Naive thymus-derived CD8-positive, alpha-beta T cell (primary cell): ENCODE data around the gene AATF. TPM values are rescaled to one million over a fixed set of nuclear protein-coding genes. Genes with fewer than 3 reads are reported as not detected.

Source experiments
- ATAC-seq, 2 donors: fragments of 150-1000 bp; cut with Tn5 transposase in 1 of 2; sonication (Bioruptor Pico), chemical (Tn5 transposase) in 1 of 2; 1 replicate in 1 of 2; 2 replicates in 1 of 2; pipeline ENCODE4 v1.10.0; 2021; ENCODE audit warnings: mild to moderate bottlenecking in 2 of 2, moderate library complexity in 2 of 2
- POLR2A ChIA-PET: fragments of 350-600 bp; sonication (Branson Sonifier 250); formaldehyde crosslinking; loops from one replicate; lab custom pipeline; 2021; ENCODE audit warnings: antibody characterized with exemption; lab: Charles Lee
- DNase-seq, 10 donors: peaks; one replicate each; pipeline versions ENCODE4 v3.0.0 to v3.0.0-alpha.2; 2020 to 2022
- H3K27ac Mint-ChIP-seq, 10 donors: one replicate each; pipeline ENCODE4 v1.8.0; 2020 to 2022; ENCODE audit warnings: mild to moderate bottlenecking in 10 of 10, mixed read lengths in 10 of 10, moderate library complexity in 4 of 10, inconsistent platforms in 1 of 10
- H3K27me3 Mint-ChIP-seq, 5 donors: one replicate each; pipeline ENCODE4 v1.8.0; 2021 to 2022; ENCODE audit warnings: mixed read lengths in 5 of 5
- H3K36me3 Mint-ChIP-seq, 3 donors: one replicate each; pipeline ENCODE4 v1.8.0; 2020 to 2022; ENCODE audit warnings: mixed read lengths in 3 of 3, mild to moderate bottlenecking in 2 of 3, inconsistent platforms in 1 of 3
- H3K4me1 Mint-ChIP-seq, 4 donors: one replicate each; pipeline ENCODE4 v1.8.0; 2021 to 2022; ENCODE audit warnings: mixed read lengths in 4 of 4
- H3K4me3 Mint-ChIP-seq, 10 donors: one replicate each; pipeline ENCODE4 v1.8.0; 2020 to 2022; ENCODE audit warnings: mild to moderate bottlenecking in 10 of 10, mixed read lengths in 10 of 10, moderate library complexity in 6 of 10, inconsistent platforms in 1 of 10
- H3K9me3 Mint-ChIP-seq, 9 donors: one replicate each; pipeline ENCODE4 v1.8.0; 2020 to 2022; ENCODE audit warnings: mixed read lengths in 9 of 9, mild to moderate bottlenecking in 3 of 9, inconsistent platforms in 1 of 9, moderate library complexity in 1 of 9
- polyA plus RNA-seq, 3 donors: library from polyadenylated mRNA; unstranded; fragments of 300-500 nt; fragmentation: Illumina TruSeq; gene quantifications; one replicate each; pipeline ENCODE4 v1.2.3, GENCODE V29; 2021
- total RNA-seq, 8 experiments: library from RNA in 2 of 8; stranded (reverse) in 2 of 8; gene quantifications; one replicate each; pipeline ENCODE4 v1.2.3 and lab custom pipeline; 2021 to 2026

AATF gene
- total and polyA plus RNA-seq, 5 experiments from 2014 or later = 59.7 to 89.7 (median 65.0) TPM

DNA sequence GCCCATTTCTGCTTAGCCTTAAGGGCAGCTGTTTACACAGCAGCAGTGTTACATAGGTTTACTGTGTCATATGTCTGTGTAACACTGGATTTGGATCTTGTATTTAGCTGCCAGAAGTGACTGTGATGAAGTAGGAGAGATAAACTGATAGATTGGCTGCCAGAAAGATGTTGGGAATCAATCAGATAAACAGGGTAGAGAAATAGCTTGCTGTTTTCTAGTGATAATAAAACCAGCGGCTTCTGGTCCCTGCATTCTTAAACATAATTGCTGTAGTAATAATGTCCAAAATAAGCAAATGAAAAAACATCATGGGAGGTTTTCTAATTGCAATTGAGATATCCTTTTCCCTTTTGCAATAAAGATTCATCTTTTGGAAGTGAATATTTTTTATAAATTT, 68.7 kb downstream of the AATF start:
- Mint-ChIP-seq H3K36me3 (peaks cover 0 to 69% (median 10%) of the 10 kb centered on the region in 3 donors), H3K4me1 (peaks cover 2 to 24% (median 15%) of the 10 kb centered on the region in 4 donors), H3K27ac (peak overlapping the region in 2 of 10 donors; percentile 47 to 49), H3K9me3 (no peaks in the 10 kb centered on the region), H3K4me3 (no peak overlapping the region), H3K27me3 (no peaks in the 10 kb centered on the region)
- ATAC-seq = no peak
- no peak for DNase-seq
- POLR2A ChIA-PET = no interaction called here

DNA sequence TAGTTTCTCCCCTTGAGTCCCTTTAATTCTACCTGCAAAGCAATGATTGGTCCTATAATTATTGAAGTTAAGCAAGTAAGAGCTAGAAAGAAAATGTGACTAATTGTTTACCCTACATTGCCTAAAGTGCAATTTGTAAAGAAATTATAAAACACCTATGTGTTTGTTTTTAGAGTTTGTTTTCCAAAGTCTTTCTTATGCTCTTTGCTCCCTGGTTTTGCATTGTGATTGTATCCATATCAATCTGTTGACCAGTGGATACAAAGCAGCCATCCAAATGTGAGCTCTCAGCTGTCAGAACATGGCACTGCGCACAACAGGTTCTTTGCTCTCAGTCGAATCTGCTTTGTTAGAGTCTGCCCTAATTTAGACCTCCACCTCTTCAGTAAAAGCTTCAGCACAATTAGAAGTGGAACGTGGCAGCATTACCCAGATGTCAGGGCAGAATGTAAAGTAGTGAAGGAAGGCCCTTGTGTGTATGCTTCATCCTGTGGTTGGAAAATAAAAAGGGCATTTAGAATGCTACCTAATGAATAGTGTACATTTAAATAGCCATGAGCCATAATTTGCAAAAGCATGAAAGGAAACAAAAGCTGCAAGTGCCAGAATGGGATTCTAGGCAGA, 70.5 kb downstream of the AATF start:
- DNase-seq = no peak
- POLR2A ChIA-PET = no interaction called here
- Mint-ChIP-seq H3K9me3 (no peaks in the 10 kb centered on the region), H3K27me3 (no peaks in the 10 kb centered on the region), H3K36me3 (peaks cover 0 to 75% (median 13%) of the 10 kb centered on the region in 3 donors), H3K4me3 (no peak overlapping the region), H3K4me1 (peaks cover 0 to 11% (median 8%) of the 10 kb centered on the region in 4 donors), H3K27ac (no peak overlapping the region)
- no peak for ATAC-seq

DNA sequence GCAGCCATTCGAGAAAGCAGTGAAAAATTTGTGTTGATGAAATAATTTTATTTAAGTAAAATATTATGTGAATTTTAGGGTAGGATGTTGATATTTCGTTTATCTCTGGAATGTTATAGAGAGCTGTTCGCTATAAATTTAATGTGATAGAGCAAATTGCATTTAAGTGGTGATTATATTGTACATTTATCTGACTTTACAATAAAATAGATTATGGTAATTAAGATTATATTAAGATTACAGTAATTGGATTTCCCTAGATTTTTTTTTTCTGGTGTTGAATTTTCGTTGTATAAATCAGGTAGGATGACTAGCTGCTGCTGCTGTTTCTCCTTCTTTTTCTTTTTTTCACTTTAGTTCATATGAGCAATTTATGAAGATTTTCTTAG, 71.0 kb downstream of the AATF start:
- Mint-ChIP-seq H3K4me3 (no peak overlapping the region), H3K36me3 (peaks cover 0 to 75% (median 13%) of the 10 kb centered on the region in 3 donors), H3K27me3 (no peaks in the 10 kb centered on the region), H3K4me1 (peaks cover 0 to 11% (median 8%) of the 10 kb centered on the region in 4 donors), H3K9me3 (no peaks in the 10 kb centered on the region), H3K27ac (no peak overlapping the region)
- no peak for DNase-seq
- no peak for ATAC-seq
- POLR2A ChIA-PET = no interaction called here

DNA sequence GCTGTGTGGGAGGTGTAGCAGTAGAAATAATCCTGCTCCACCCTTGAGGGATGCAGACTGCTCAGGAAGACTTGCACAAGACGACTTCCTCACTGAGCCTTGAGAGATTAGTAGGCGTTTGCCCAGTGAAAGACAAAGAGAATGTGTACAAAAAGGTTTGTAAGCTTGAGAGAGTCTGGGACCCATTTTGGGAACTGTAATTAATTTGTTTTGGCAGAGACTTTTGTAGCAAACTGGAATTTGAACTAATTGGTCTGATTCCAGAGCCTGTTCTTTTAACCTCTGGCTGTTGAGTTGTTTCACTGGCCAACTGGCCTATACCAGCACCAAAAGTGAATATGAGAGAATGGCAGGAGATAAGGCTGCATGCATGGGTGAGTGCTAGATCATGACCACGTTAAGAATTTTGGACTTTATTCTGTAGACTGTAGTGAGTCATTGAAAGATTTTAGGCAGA, 75.5 kb downstream of the AATF start:
- H3K4me1 Mint-ChIP-seq = peaks cover 9 to 19% (median 13%) of the 10 kb centered on the region in 4 donors
- no peak for ATAC-seq

DNA sequence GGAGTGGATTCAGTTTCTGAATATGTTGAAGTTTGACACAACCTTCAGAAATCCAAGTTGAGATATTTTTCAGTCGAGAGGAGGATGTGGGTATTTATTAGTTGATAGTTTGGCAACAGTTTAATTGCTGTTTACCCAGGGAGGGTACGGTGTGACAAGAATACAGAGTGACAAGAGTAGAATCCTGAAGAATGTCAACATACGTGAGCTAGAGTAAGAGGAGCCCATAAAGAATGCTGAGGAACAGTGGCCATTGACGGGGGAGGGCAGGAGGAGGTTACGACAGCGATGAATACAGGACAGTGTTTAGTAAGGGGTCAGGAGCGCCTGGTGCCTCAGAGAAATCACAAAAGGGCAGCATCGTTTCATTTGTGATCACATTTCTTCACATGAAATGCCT, 76.5 kb downstream of the AATF start:
- ATAC-seq = no peak
- H3K27me3 Mint-ChIP-seq = no peaks in the 10 kb centered on the region
- H3K27ac Mint-ChIP-seq = peak overlapping the region in 5 of 10 donors; percentile 4 to 46 (median 38)
- H3K9me3 Mint-ChIP-seq = no peaks in the 10 kb centered on the region
- H3K36me3 Mint-ChIP-seq = peaks cover 0 to 57% (median 6%) of the 10 kb centered on the region in 3 donors
- POLR2A ChIA-PET = no interaction called here
- H3K4me1 Mint-ChIP-seq = peaks cover 9 to 19% (median 13%) of the 10 kb centered on the region in 4 donors
- no peak for DNase-seq
- no peak overlapping the region for H3K4me3 Mint-ChIP-seq

More for the DNA sequence above, 75.5 kb downstream of the AATF start:
- H3K36me3 Mint-ChIP-seq = peaks cover 0 to 59% (median 6%) of the 10 kb centered on the region in 3 donors
- H3K27me3 Mint-ChIP-seq = no peaks in the 10 kb centered on the region
- H3K27ac Mint-ChIP-seq = peak overlapping the region in 2 of 10 donors; percentile 10 to 41
- POLR2A ChIA-PET = no interaction called here
- H3K4me3 Mint-ChIP-seq = no peak overlapping the region
- DNase-seq = no peak
- H3K9me3 Mint-ChIP-seq = no peaks in the 10 kb centered on the region

DNA sequence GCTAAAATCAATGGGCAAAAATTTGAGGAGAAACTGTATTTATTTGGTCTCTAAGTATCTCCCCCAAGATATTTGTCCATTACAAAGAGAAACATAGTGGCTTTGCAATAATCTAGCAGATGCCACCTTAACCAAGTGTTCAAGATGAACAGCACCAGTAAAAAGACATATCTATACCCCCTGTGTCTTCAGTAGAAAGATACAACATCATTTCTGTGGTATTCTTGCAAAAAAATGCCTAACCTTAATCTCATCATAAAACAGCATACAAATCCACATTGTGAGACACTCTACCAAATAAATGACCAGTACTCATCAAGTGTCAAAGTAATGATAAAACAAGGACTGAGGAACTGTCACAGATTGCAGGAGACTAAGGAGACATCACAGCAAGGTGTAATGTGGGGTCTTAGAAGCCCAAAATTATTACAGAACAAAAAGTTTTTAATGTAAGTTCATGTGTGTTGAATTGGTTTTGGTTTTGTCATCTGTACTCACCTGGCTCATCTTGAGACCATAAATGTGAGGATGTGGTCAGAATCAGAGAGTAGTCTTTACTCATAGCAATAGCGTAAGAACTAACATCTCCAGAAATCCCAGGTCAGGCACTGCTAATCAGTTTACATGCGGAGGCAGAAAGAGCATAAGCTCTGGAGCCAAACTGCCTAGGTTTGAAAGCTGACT, 77.2 kb downstream of the AATF start:
- Mint-ChIP-seq H3K9me3 (no peaks in the 10 kb centered on the region), H3K4me1 (peaks cover 9 to 19% (median 13%) of the 10 kb centered on the region in 4 donors), H3K4me3 (no peak overlapping the region), H3K27ac (peak overlapping the region in 2 of 10 donors; percentile 4 to 36), H3K36me3 (peaks cover 0 to 60% (median 6%) of the 10 kb centered on the region in 3 donors), H3K27me3 (no peaks in the 10 kb centered on the region)
- POLR2A ChIA-PET = no interaction called here
- DNase-seq (no peak), ATAC-seq (no peak)

DNA sequence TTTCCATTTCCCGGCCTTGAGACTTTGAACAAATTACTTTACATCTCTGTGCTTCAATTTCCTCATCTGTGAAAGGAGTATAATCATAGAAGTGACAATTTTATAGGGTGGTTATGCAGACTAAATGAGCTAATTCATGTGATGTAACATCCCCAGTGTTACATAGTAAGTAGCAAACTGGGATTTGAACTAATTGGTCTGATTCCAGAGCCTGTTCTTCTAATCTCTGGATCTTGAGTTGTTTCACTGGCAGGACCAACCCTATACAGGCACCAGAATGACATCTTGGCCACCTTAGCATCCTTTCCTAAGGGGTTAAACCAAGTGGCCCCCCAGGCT, 77.7 kb downstream of the AATF start:
- Mint-ChIP-seq H3K4me3 (no peak overlapping the region), H3K27me3 (no peaks in the 10 kb centered on the region), H3K27ac (peak overlapping the region in 1 of 10 donors; percentile 60), H3K9me3 (no peaks in the 10 kb centered on the region), H3K36me3 (peaks cover 1 to 61% (median 6%) of the 10 kb centered on the region in 3 donors), H3K4me1 (peaks cover 9 to 19% (median 13%) of the 10 kb centered on the region in 4 donors)
- no peak for DNase-seq
- POLR2A ChIA-PET = no interaction called here
- ATAC-seq = no peak

DNA sequence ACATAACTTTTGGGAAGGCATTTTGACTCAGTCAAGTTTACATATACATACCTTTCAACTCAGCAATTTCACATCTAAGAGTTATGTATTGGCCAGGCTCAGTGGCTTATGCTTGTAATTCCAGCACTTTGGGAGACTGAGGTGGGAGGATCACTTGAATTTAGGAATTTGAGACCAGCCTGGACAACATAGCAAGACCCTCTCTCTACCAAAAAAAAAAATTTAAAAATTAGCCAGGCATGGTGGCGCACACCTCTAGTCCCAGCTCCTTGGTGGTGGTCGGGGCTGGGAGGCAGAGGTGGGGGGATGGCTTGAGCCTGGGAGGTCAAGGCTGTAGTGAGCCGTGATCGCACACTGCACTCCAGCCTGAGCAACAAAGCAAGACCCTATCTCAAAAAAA, 79.3 kb downstream of the AATF start:
- H3K36me3 Mint-ChIP-seq = peaks cover 5 to 61% (median 11%) of the 10 kb centered on the region in 3 donors

DNA sequence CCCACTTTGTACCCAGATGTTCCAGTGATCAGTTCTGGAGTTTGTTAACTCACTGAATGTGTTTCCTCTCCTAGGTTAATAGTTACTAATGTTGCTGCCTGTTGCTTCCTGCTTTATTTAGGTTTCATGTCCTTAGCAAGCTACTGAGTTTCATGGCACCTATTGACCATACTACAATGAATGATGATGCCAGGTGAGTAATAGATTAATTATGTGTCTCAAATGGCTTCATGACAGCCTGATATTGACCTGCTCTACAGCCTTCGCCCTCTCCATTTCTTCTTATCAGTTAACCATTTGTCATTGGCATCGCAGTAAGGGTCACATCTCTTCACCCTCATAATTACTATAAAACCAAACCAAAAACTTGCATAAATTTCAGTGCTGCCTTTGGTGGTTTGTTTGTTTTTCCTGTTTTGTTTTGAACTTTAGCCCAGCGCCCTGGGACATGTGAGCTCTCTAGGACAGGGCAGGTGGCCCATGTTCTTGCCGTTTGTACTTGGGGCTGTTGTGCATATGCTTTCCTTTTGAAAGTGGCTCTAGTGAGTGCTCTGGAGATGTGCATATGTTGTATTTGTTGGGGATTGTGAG, 82.8 kb downstream of the AATF start:
- Mint-ChIP-seq H3K36me3 (peaks cover 5 to 65% (median 17%) of the 10 kb centered on the region in 3 donors), H3K9me3 (no peaks in the 10 kb centered on the region), H3K4me1 (peaks cover 0 to 2% (median 0%) of the 10 kb centered on the region in 4 donors), H3K27ac (peak overlapping the region in 1 of 10 donors; percentile 22), H3K4me3 (no peak overlapping the region), H3K27me3 (no peaks in the 10 kb centered on the region)
- DNase-seq = no peak
- ATAC-seq = no peak
- POLR2A ChIA-PET = no interaction called here

More for the DNA sequence above, 79.3 kb downstream of the AATF start:
- Mint-ChIP-seq H3K4me1 (peaks cover 9 to 19% (median 13%) of the 10 kb centered on the region in 4 donors), H3K27me3 (no peaks in the 10 kb centered on the region), H3K27ac (no peak overlapping the region), H3K4me3 (no peak overlapping the region), H3K9me3 (no peaks in the 10 kb centered on the region)
- ATAC-seq = no peak
- POLR2A ChIA-PET = no interaction called here
- no peak for DNase-seq

DNA sequence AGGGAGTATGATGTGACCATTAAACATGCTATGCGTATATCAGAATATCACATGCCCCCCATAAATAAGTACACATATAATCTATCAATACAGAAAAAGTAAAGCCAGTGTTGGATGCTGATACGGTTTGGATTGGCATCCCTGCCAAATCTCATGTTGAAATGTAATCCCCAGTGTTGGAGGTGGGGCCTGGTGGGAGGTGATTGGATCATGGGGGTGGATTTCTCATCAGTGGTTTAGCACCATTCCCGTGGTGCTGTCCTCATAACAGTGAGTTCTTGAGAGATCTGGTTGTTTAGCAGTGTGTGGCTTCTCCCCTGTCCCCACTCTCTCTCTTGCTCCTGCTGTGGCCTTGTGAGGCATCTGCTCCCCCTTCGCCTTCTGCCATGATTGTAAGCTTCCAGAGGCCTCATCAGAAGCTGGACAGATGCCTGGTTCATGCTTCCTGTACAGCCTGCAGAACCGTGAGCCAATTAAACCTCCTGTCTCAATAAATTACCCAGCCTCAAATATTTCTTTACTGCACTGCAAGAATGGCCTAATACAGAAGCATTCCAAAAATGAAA, 88.9 kb downstream of the AATF start:
- POLR2A ChIA-PET = no interaction called here
- Mint-ChIP-seq H3K27me3 (no peaks in the 10 kb centered on the region), H3K27ac (peak overlapping the region in 3 of 10 donors; percentile 17 to 73 (median 18)), H3K4me3 (no peak overlapping the region), H3K36me3 (peaks cover 0 to 66% (median 13%) of the 10 kb centered on the region in 3 donors), H3K9me3 (no peaks in the 10 kb centered on the region), H3K4me1 (peaks cover 0 to 8% (median under 1%) of the 10 kb centered on the region in 4 donors)
- DNase-seq (no peak), ATAC-seq (no peak)

DNA sequence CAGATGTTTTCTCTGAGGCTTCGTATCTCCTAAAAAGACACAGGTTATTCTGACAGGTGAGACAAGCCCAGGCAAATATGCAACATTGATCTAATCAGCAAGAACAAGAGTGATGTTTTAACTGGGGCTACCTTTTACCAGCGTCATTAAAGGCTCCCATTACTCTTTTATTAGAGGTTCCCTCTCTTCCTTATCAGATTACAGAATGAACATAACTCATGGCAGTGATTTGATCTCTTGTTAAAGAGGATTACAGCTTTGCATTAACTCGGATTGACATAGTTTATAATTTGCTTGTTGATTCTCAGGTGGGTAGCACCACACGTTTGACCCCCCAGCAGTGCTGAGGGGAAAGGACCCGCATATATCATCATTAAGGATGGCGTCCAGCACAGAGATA, 90.5 kb downstream of the AATF start:
- Mint-ChIP-seq H3K27ac (peak overlapping the region in 6 of 10 donors; percentile 16 to 88 (median 58)), H3K4me3 (no peak overlapping the region), H3K4me1 (peaks cover 4 to 14% (median 6%) of the 10 kb centered on the region in 4 donors), H3K9me3 (no peaks in the 10 kb centered on the region), H3K36me3 (peaks cover 0 to 62% (median 12%) of the 10 kb centered on the region in 3 donors), H3K27me3 (no peaks in the 10 kb centered on the region)
- DNase-seq = no peak
- ATAC-seq = no peak
- POLR2A ChIA-PET = no interaction called here

DNA sequence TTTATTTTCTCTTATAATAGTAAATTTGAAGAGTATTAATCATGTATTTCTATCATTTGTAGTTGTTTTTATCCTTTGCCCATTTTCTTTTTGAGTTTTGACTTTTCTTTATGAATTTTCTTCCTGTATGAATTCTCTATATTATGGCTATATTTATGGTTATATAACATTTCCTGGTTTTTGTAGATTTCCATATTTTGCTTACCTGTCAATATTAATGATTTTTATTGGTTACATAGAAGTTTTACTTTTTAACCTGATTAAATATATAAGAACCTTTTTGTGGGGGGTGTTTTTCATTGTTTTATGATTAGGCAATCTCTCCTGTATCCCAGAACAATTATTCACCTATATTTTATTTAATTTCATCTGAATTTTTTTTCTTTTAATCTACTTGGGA, 93.2 kb downstream of the AATF start:
- Mint-ChIP-seq H3K27ac (peak overlapping the region in 1 of 10 donors; percentile 32), H3K4me3 (no peak overlapping the region), H3K4me1 (peaks cover 4 to 12% (median 7%) of the 10 kb centered on the region in 4 donors), H3K36me3 (peaks cover 0 to 52% (median 4%) of the 10 kb centered on the region in 3 donors), H3K9me3 (no peaks in the 10 kb centered on the region), H3K27me3 (no peaks in the 10 kb centered on the region)
- POLR2A ChIA-PET = interaction anchor here (0.6 kb wide), 1 partner anchor 13 kb away, joined by 3 read pairs; no protein-coding TSS in a partner anchor
- ATAC-seq (no peak), DNase-seq (no peak)
